Measurements from ENCODE around the gene PM20D1. TPM values are rescaled to one million over a fixed set of nuclear protein-coding genes. Genes with fewer than 3 reads are reported as not detected.

The PM20D1 gene
- polyA plus RNA-seq, 3 donors = not detected

GRCh38 chr1:205812878-205813754 lies 36.8 kb downstream of the PM20D1 start, which contains the start of gene SLC41A1:
Gene SLC41A1 (minus strand): TSS chr1:205813198. CDS start chr1:205810441, 2,757 bp downstream.
- Histone ChIP-seq H3K4me3 (replicated peaks in 1 of 3; ENCODE audit: low read depth in 2 of 3, low read length in 3 of 3) (peak within 1 kb of the TSS; percentile 69 to 86 (median 74)), H3K27me3 (ENCODE audit: control insufficient read depth in 2 of 2, insufficient read depth in 2 of 2, low read length in 2 of 2) (peaks cover 10 to 20% of the 10 kb centered on the region in 2 donors), H3K27ac (ENCODE audit: low read depth in 1 of 2, low read length in 2 of 2) (no peak within 1 kb of the TSS), H3K9me3 (replicated peaks in 1 of 2; ENCODE audit: control insufficient read depth in 1 of 2, insufficient read depth in 1 of 2, low read length in 2 of 2) (no peaks in the 10 kb centered on the region), H2AFZ (ENCODE audit: insufficient read depth, low read depth, low read length, poor library complexity, severe bottlenecking) (peak within 1 kb of the TSS; percentile 97), H3K79me2 (ENCODE audit: insufficient read depth, low read length) (no peaks in the 10 kb centered on the region), H3K9ac (ENCODE audit: insufficient read depth, low read length, poor library complexity, severe bottlenecking) (peak within 1 kb of the TSS; percentile 66), H3K36me3 (replicated peaks in 1 of 2; ENCODE audit: control insufficient read depth in 1 of 2, insufficient read depth in 2 of 2, low read length in 2 of 2) (no peaks in the 10 kb centered on the region), H4K20me1 (ENCODE audit: insufficient read depth, low read length) (no peaks in the 10 kb centered on the region), H3K4me1 (ENCODE audit: control insufficient read depth in 1 of 2, insufficient read depth in 2 of 2, low read length in 2 of 2) (peaks cover 15 to 18% of the 10 kb centered on the region in 2 donors), H3K4me2 (replicated peaks; ENCODE audit: extremely low read depth, low read length, poor library complexity, severe bottlenecking) (peak within 1 kb of the TSS; percentile 90)
- Mint-ChIP-seq H3K27ac (peak within 1 kb of the TSS in 4 of 7 donors; percentile 37 to 79 (median 61)), H3K36me3 (peaks cover 0 to 12% of the 10 kb centered on the region in 2 donors), H3K4me1 (peaks cover 24% of the 10 kb centered on the region), H3K9me3 (peaks cover 0 to 5% (median 0%) of the 10 kb centered on the region in 7 donors), H3K27me3 (ENCODE audit: low read depth in 3 of 3) (peaks cover 31 to 42% (median 33%) of the 10 kb centered on the region in 3 donors), H3K4me3 (peak within 1 kb of the TSS; percentile 91 to 95)
- DNase-seq = peak; percentile 84 to 87 (median 85)
- intact Hi-C loops (cut with micrococcal nuclease) = no loop called here
- WGBS (ENCODE audit: insufficient coverage) = under 1% methylated on average over 82 of the region's 83 CpGs
- no peak for TF ChIP-seq CTCF (IDR thresholded peaks at IDR 0.05)

GRCh38 chr1:205812271-205812877 lies 37.6 kb downstream of the PM20D1 start:
- TF ChIP-seq CTCF (IDR thresholded peaks at IDR 0.05) = no peak
- no peak for DNase-seq
- no CpG with 5 or more reads among the region's 16 CpGs for WGBS (ENCODE audit: insufficient coverage)
- intact Hi-C loops (cut with micrococcal nuclease) = no loop called here
- peaks cover 21% of the 10 kb centered on the region for H3K4me1 Mint-ChIP-seq
- H3K36me3 Mint-ChIP-seq = peaks cover 0 to 12% of the 10 kb centered on the region in 2 donors
- H3K9me3 Mint-ChIP-seq = peaks cover 0 to 5% (median 0%) of the 10 kb centered on the region in 7 donors
- Histone ChIP-seq H2AFZ (ENCODE audit: insufficient read depth, low read depth, low read length, poor library complexity, severe bottlenecking) (peak overlapping the region; percentile 97), H3K79me2 (ENCODE audit: insufficient read depth, low read length) (no peaks in the 10 kb centered on the region), H3K4me1 (ENCODE audit: control insufficient read depth in 1 of 2, insufficient read depth in 2 of 2, low read length in 2 of 2) (peaks cover 15 to 18% of the 10 kb centered on the region in 2 donors), H3K4me3 (replicated peaks in 1 of 3; ENCODE audit: low read depth in 2 of 3, low read length in 3 of 3) (peak overlapping the region; percentile 69 to 86 (median 74)), H3K4me2 (replicated peaks; ENCODE audit: extremely low read depth, low read length, poor library complexity, severe bottlenecking) (peak overlapping the region; percentile 90), H3K27me3 (ENCODE audit: control insufficient read depth in 2 of 2, insufficient read depth in 2 of 2, low read length in 2 of 2) (peaks cover 10 to 20% of the 10 kb centered on the region in 2 donors), H3K27ac (ENCODE audit: low read depth in 1 of 2, low read length in 2 of 2) (no peak overlapping the region), H3K9ac (ENCODE audit: insufficient read depth, low read length, poor library complexity, severe bottlenecking) (peak overlapping the region; percentile 66), H3K9me3 (replicated peaks in 1 of 2; ENCODE audit: control insufficient read depth in 1 of 2, insufficient read depth in 1 of 2, low read length in 2 of 2) (no peaks in the 10 kb centered on the region), H4K20me1 (ENCODE audit: insufficient read depth, low read length) (no peaks in the 10 kb centered on the region), H3K36me3 (replicated peaks in 1 of 2; ENCODE audit: control insufficient read depth in 1 of 2, insufficient read depth in 2 of 2, low read length in 2 of 2) (no peaks in the 10 kb centered on the region)
- H3K4me3 Mint-ChIP-seq = peak overlapping the region; percentile 86 to 91
- H3K27me3 Mint-ChIP-seq (ENCODE audit: low read depth in 3 of 3) = peaks cover 31 to 39% (median 33%) of the 10 kb centered on the region in 3 donors
- H3K27ac Mint-ChIP-seq = peak overlapping the region in 1 of 7 donors; percentile 75

All from CD14-positive monocyte (primary cell).